OCI-LY1 (cell line): ENCODE data around the gene WDR75.

Source experiments
- H2AFZ ChIP-seq: fragments of 200-600 bp; sonication (generic), shearing (Covaris generic); 2 replicates; pipeline ENCODE4 v1.6.0; 2014; ENCODE audit warnings: antibody characterized with exemption, mild to moderate bottlenecking, low read length
- H3F3A ChIP-seq: fragments of 200-600 bp; sonication (generic), shearing (Covaris generic); 2 replicates; pipeline ENCODE4 v1.6.0; 2014; ENCODE audit warnings: mild to moderate bottlenecking, antibody characterized with exemption, low read length, moderate library complexity; ENCODE audit not compliant: insufficient read depth
- H3K27ac ChIP-seq: fragments of 200-600 bp; sonication (generic); 2 replicates; pipeline ENCODE4 v1.5.1; 2014; ENCODE audit warnings: low read length, mixed run types, mild to moderate bottlenecking, low read depth; ENCODE audit not compliant: poor library complexity, severe bottlenecking
- H3K27me3 ChIP-seq: fragments of 200-600 bp; sonication (generic); 2 replicates; pipeline ENCODE4 v1.6.0; 2014; ENCODE audit warnings: antibody characterized with exemption, mild to moderate bottlenecking, low read length, moderate library complexity; ENCODE audit not compliant: insufficient read depth
- H3K36me3 ChIP-seq: fragments of 200-600 bp; sonication (generic); 2 replicates; pipeline ENCODE4 v1.6.1; 2014; ENCODE audit warnings: mild to moderate bottlenecking, antibody characterized with exemption, low read length, moderate library complexity, mixed read lengths; ENCODE audit not compliant: insufficient read depth
- H3K4me1 ChIP-seq: fragments of 200-600 bp; sonication (generic); 2 replicates; pipeline ENCODE4 v1.5.1; 2014; ENCODE audit warnings: mild to moderate bottlenecking, low read length, moderate library complexity; ENCODE audit not compliant: insufficient read depth, severe bottlenecking
- H3K4me2 ChIP-seq: fragments of 200-600 bp; sonication (generic), shearing (Covaris generic); 2 replicates; pipeline ENCODE4 v1.6.1; 2014; ENCODE audit warnings: low read length
- H3K4me3 ChIP-seq: fragments of 200-600 bp; sonication (generic); 2 replicates; pipeline ENCODE4 v1.5.1; 2014; ENCODE audit warnings: low read length, low read depth, mild to moderate bottlenecking, mixed read lengths; ENCODE audit not compliant: poor library complexity, severe bottlenecking
- H3K79me2 ChIP-seq: fragments of 200-600 bp; shearing (Covaris generic); 2 replicates; pipeline ENCODE4 v1.6.1; 2016; ENCODE audit warnings: mixed run types, low read length, mixed read lengths; ENCODE audit not compliant: insufficient read depth
- H3K9ac ChIP-seq: fragments of 200-600 bp; sonication (generic), shearing (Covaris generic); 2 replicates; pipeline ENCODE4 v1.6.1; 2014; ENCODE audit warnings: mild to moderate bottlenecking, low read length, mixed read lengths
- H3K9me2 ChIP-seq: fragments of 200-600 bp; sonication (generic), shearing (Covaris generic); 2 replicates; pipeline ENCODE4 v1.6.1; 2014; ENCODE audit warnings: low read depth, mild to moderate bottlenecking, low read length, mixed read lengths
- H3K9me3 ChIP-seq: fragments of 200-600 bp; shearing (Covaris generic); 2 replicates; pipeline ENCODE4 v1.6.1; 2014; ENCODE audit warnings: low read length, mixed read lengths
- H4K20me1 ChIP-seq: fragments of 200-600 bp; sonication (generic), shearing (Covaris generic); 2 replicates; pipeline ENCODE4 v1.6.0; 2016; ENCODE audit warnings: mild to moderate bottlenecking, low read length; ENCODE audit not compliant: insufficient read depth
- CTCF ChIP-seq: fragments of 200-600 bp; sonication (generic), shearing (Covaris generic); IDR thresholded peaks from 2 replicates; pipeline ENCODE4 v1.5.1; 2017; ENCODE audit warnings: mild to moderate bottlenecking, antibody characterized with exemption, low read length, moderate library complexity, mixed read lengths
- EZH2 ChIP-seq: fragments of 200-600 bp; sonication (generic), shearing (Covaris generic); IDR thresholded peaks from 2 replicates; pipeline ENCODE4 v1.8.0; 2017; ENCODE audit warnings: borderline replicate concordance, mixed run types, mild to moderate bottlenecking, antibody characterized with exemption, low read length, moderate library complexity, mixed read lengths

WDR75 gene

GRCh38 chr2:189519631-189520387 lies 78.5 kb downstream of the WDR75 start:
- Histone ChIP-seq H3K9me3 (no peaks in the 10 kb centered on the region), H3K4me2 (no peak overlapping the region), H3F3A (no peaks in the 10 kb centered on the region), H3K4me1 (no peaks in the 10 kb centered on the region), H3K9ac (no peak overlapping the region), H3K27me3 (no peaks in the 10 kb centered on the region), H3K9me2 (no peaks in the 10 kb centered on the region), H2AFZ (no peak overlapping the region), H3K79me2 (no peaks in the 10 kb centered on the region), H3K27ac (no peak overlapping the region), H4K20me1 (no peaks in the 10 kb centered on the region), H3K4me3 (no peak overlapping the region), H3K36me3 (no peaks in the 10 kb centered on the region)
- TF ChIP-seq CTCF (no peak), EZH2 (no peak)

- no peaks in the 10 kb centered on the region for H3F3A ChIP-seq
- no peaks in the 10 kb centered on the region for H3K79me2 ChIP-seq
- no peak overlapping the region for H3K9ac ChIP-seq
- no peaks in the 10 kb centered on the region for H3K27me3 ChIP-seq
- no peak overlapping the region for H2AFZ ChIP-seq
- no peaks in the 10 kb centered on the region for H3K9me2 ChIP-seq
- H3K4me1 ChIP-seq: no peaks in the 10 kb centered on the region
- no peaks in the 10 kb centered on the region for H3K9me3 ChIP-seq
- no peaks in the 10 kb centered on the region for H4K20me1 ChIP-seq
- TF ChIP-seq CTCF: no peak
- TF ChIP-seq EZH2: no peak
- H3K4me2 ChIP-seq: no peak overlapping the region
- H3K27ac ChIP-seq: no peak overlapping the region
- H3K4me3 ChIP-seq: no peak overlapping the region
- no peaks in the 10 kb centered on the region for H3K36me3 ChIP-seq
Observed at GRCh38 chr2:189521699-189522434, 80.6 kb downstream of the WDR75 start.

- no peaks in the 10 kb centered on the region for H3F3A ChIP-seq
- H3K4me1 ChIP-seq: no peaks in the 10 kb centered on the region
- no peak overlapping the region for H3K4me3 ChIP-seq
- H3K27me3 ChIP-seq: no peaks in the 10 kb centered on the region
- no peaks in the 10 kb centered on the region for H3K9me2 ChIP-seq
- H3K4me2 ChIP-seq: no peak overlapping the region
- no peak overlapping the region for H2AFZ ChIP-seq
- H3K9ac ChIP-seq: no peak overlapping the region
- H4K20me1 ChIP-seq: no peaks in the 10 kb centered on the region
- no peaks in the 10 kb centered on the region for H3K79me2 ChIP-seq
- TF ChIP-seq EZH2: no peak
- TF ChIP-seq CTCF: no peak
- no peaks in the 10 kb centered on the region for H3K36me3 ChIP-seq
- no peaks in the 10 kb centered on the region for H3K9me3 ChIP-seq
- H3K27ac ChIP-seq: no peak overlapping the region
Observed at GRCh38 chr2:189522435-189523151, 81.3 kb downstream of the WDR75 start.
